ENCODE data around the gene CDKN3. TPM values are rescaled to one million over a fixed set of nuclear protein-coding genes. Genes with fewer than 3 reads are reported as not detected.

The CDKN3 gene
- polyA plus RNA-seq, 3 donors, result 0.45 to 1.8 (median 0.65) TPM

DNA sequence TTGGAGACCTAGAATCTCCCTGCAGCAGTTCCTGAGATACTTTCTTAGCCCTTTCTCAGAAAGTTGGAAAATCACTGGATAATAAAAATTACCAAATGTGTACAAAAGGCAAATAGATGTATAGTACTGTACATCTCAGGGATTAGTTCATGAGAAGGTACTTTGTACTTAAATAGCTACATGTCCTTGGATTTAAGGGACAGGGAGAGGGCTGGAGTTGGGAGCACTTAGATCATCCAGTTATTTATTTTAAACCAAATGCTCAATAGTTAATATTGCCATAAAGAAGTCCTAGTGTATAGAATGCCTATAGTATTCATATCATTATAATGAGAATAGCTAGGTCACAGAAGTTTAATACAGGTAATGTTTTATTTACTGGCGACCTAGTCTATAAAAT lies 13.4 kb downstream of the CDKN3 start:
- no peaks in the 10 kb centered on the region for H3K27me3 Mint-ChIP-seq (ENCODE audit: low read depth in 3 of 3)
- Histone ChIP-seq H4K20me1 (ENCODE audit: insufficient read depth, low read length) (no peaks in the 10 kb centered on the region), H3K9me3 (replicated peaks in 1 of 2; ENCODE audit: control insufficient read depth in 1 of 2, insufficient read depth in 1 of 2, low read length in 2 of 2) (no peaks in the 10 kb centered on the region), H3K4me3 (replicated peaks in 1 of 3; ENCODE audit: low read depth in 2 of 3, low read length in 3 of 3) (no peak overlapping the region), H3K27me3 (ENCODE audit: control insufficient read depth in 2 of 2, insufficient read depth in 2 of 2, low read length in 2 of 2) (no peaks in the 10 kb centered on the region), H3K27ac (ENCODE audit: low read depth in 1 of 2, low read length in 2 of 2) (no peak overlapping the region), H3K4me1 (ENCODE audit: control insufficient read depth in 1 of 2, insufficient read depth in 2 of 2, low read length in 2 of 2) (no peaks in the 10 kb centered on the region), H3K79me2 (ENCODE audit: insufficient read depth, low read length) (peaks cover 5% of the 10 kb centered on the region), H3K4me2 (replicated peaks; ENCODE audit: extremely low read depth, low read length, poor library complexity, severe bottlenecking) (no peak overlapping the region), H3K36me3 (replicated peaks in 1 of 2; ENCODE audit: control insufficient read depth in 1 of 2, insufficient read depth in 2 of 2, low read length in 2 of 2) (peaks cover 50 to 90% of the 10 kb centered on the region in 2 donors), H2AFZ (ENCODE audit: insufficient read depth, low read depth, low read length, poor library complexity, severe bottlenecking) (no peak overlapping the region), H3K9ac (ENCODE audit: insufficient read depth, low read length, poor library complexity, severe bottlenecking) (no peak overlapping the region)
- intact Hi-C loops (cut with micrococcal nuclease), result no loop called here
- WGBS (ENCODE audit: insufficient coverage), result no CpG with 5 or more reads among the region's 1 CpG
- peaks cover 49 to 75% of the 10 kb centered on the region in 2 donors for H3K36me3 Mint-ChIP-seq
- H3K4me3 Mint-ChIP-seq, result no peak overlapping the region
- peaks cover 0 to 4% (median 2%) of the 10 kb centered on the region in 7 donors for H3K9me3 Mint-ChIP-seq
- H3K27ac Mint-ChIP-seq, result no peak overlapping the region
- no peaks in the 10 kb centered on the region for H3K4me1 Mint-ChIP-seq
- TF ChIP-seq, protein P1, sequence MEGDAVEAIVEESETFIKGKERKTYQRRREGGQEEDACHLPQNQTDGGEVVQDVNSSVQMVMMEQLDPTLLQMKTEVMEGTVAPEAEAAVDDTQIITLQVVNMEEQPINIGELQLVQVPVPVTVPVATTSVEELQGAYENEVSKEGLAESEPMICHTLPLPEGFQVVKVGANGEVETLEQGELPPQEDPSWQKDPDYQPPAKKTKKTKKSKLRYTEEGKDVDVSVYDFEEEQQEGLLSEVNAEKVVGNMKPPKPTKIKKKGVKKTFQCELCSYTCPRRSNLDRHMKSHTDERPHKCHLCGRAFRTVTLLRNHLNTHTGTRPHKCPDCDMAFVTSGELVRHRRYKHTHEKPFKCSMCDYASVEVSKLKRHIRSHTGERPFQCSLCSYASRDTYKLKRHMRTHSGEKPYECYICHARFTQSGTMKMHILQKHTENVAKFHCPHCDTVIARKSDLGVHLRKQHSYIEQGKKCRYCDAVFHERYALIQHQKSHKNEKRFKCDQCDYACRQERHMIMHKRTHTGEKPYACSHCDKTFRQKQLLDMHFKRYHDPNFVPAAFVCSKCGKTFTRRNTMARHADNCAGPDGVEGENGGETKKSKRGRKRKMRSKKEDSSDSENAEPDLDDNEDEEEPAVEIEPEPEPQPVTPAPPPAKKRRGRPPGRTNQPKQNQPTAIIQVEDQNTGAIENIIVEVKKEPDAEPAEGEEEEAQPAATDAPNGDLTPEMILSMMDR (IDR thresholded peaks at IDR 0.05), result no peak
- no peak for DNase-seq

DNA sequence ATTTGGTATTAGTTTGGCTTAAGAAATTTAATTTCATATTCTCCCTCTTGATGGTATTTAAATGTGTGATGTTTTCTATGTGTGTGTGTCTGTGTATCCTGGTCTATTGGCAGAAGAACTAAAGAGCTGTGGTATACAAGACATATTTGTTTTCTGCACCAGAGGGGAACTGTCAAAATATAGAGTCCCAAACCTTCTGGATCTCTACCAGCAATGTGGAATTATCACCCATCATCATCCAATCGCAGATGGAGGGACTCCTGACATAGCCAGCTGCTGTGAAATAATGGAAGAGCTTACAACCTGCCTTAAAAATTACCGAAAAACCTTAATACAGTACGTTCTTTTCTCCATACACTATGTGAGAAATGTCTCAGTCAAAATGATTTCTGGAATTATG lies 14.6 kb downstream of the CDKN3 start:
- Histone ChIP-seq H2AFZ (ENCODE audit: insufficient read depth, low read depth, low read length, poor library complexity, severe bottlenecking) (no peak overlapping the region), H3K27me3 (ENCODE audit: control insufficient read depth in 2 of 2, insufficient read depth in 2 of 2, low read length in 2 of 2) (no peaks in the 10 kb centered on the region), H4K20me1 (ENCODE audit: insufficient read depth, low read length) (no peaks in the 10 kb centered on the region), H3K36me3 (replicated peaks in 1 of 2; ENCODE audit: control insufficient read depth in 1 of 2, insufficient read depth in 2 of 2, low read length in 2 of 2) (peaks cover 57 to 94% of the 10 kb centered on the region in 2 donors), H3K79me2 (ENCODE audit: insufficient read depth, low read length) (peaks cover 5% of the 10 kb centered on the region), H3K4me1 (ENCODE audit: control insufficient read depth in 1 of 2, insufficient read depth in 2 of 2, low read length in 2 of 2) (no peaks in the 10 kb centered on the region), H3K4me3 (replicated peaks in 1 of 3; ENCODE audit: low read depth in 2 of 3, low read length in 3 of 3) (no peak overlapping the region), H3K4me2 (replicated peaks; ENCODE audit: extremely low read depth, low read length, poor library complexity, severe bottlenecking) (no peak overlapping the region), H3K27ac (ENCODE audit: low read depth in 1 of 2, low read length in 2 of 2) (no peak overlapping the region), H3K9me3 (replicated peaks in 1 of 2; ENCODE audit: control insufficient read depth in 1 of 2, insufficient read depth in 1 of 2, low read length in 2 of 2) (no peaks in the 10 kb centered on the region), H3K9ac (ENCODE audit: insufficient read depth, low read length, poor library complexity, severe bottlenecking) (no peak overlapping the region)
- Mint-ChIP-seq H3K4me1 (no peaks in the 10 kb centered on the region), H3K27me3 (ENCODE audit: low read depth in 3 of 3) (no peaks in the 10 kb centered on the region), H3K27ac (no peak overlapping the region), H3K4me3 (no peak overlapping the region), H3K36me3 (peaks cover 43 to 65% of the 10 kb centered on the region in 2 donors), H3K9me3 (peaks cover 0 to 4% (median 0%) of the 10 kb centered on the region in 7 donors)
- intact Hi-C loops (cut with micrococcal nuclease), result no loop called here
- no CpG with 5 or more reads among the region's 3 CpGs for WGBS (ENCODE audit: insufficient coverage)
- TF ChIP-seq, protein P1 (IDR thresholded peaks at IDR 0.05), result no peak
- no peak for DNase-seq
